Measurements from ENCODE around the gene PROX2. TPM values are rescaled to one million over a fixed set of nuclear protein-coding genes. Genes with fewer than 3 reads are reported as not detected.

The PROX2 gene
- total RNA-seq, 4 donors from 2014 or later, result not detected

DNA sequence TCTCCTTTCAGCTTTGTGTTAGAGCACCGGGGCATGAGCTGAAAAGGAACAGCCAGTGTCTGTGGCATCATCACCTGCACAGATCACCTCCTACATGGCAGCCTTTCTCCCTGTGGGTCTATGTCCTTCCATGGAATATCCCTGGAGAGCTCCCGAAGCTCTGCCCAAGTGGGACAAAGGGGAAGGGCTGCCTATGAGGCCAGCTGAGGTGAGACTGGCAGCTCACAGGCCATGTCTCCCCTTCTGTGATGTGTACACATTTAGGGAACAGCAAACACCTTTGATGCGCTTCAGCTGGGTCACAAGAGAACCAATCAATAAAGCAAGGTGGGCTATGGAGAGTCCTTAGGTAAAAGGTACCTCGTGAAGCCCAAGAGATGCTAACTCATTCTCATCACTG, 4.1 kb downstream of the PROX2 start:
- Histone ChIP-seq H3K4me1 (peaks cover 0 to 10% (median 4%) of the 10 kb centered on the region in 4 donors), H3K36me3 (no peaks in the 10 kb centered on the region), H3K4me3 (no peak overlapping the region), H3K9me3 (no peaks in the 10 kb centered on the region), H3K27me3 (no peaks in the 10 kb centered on the region), H3K27ac (no peak overlapping the region)
- TF ChIP-seq POLR2A (IDR thresholded peaks at IDR 0.05) (no peak), EP300 (IDR thresholded peaks at IDR 0.05) (no peak)
- no peak for DNase-seq (ENCODE audit: low spot score in 2 of 2)
- WGBS, 2 donors, result 90 to 98% methylated on average over 4 of the region's 4 CpGs

DNA sequence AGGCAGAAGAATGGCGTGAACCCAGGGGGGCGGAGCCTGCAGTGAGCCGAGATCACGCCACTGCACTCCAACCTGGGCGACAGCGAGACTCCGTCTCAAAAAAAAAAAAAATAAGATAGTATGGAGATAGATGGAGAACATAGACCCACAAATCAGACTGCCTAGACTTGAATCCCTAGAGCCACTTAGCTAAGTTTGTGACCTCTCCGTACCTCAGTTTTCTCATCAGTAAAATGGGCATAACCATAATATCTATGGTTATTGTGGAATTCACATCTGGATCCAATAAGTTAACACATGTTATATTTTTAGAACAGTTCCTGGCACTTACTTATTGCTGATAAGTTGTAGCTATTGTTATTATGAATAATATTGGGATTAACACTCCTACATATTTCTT, 7.2 kb downstream of the PROX2 start:
- WGBS, 2 donors, result 93 to 95% methylated on average over 8 of the region's 8 CpGs
- TF ChIP-seq EP300 (IDR thresholded peaks at IDR 0.05), result no peak
- TF ChIP-seq, protein P1, sequence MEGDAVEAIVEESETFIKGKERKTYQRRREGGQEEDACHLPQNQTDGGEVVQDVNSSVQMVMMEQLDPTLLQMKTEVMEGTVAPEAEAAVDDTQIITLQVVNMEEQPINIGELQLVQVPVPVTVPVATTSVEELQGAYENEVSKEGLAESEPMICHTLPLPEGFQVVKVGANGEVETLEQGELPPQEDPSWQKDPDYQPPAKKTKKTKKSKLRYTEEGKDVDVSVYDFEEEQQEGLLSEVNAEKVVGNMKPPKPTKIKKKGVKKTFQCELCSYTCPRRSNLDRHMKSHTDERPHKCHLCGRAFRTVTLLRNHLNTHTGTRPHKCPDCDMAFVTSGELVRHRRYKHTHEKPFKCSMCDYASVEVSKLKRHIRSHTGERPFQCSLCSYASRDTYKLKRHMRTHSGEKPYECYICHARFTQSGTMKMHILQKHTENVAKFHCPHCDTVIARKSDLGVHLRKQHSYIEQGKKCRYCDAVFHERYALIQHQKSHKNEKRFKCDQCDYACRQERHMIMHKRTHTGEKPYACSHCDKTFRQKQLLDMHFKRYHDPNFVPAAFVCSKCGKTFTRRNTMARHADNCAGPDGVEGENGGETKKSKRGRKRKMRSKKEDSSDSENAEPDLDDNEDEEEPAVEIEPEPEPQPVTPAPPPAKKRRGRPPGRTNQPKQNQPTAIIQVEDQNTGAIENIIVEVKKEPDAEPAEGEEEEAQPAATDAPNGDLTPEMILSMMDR (IDR thresholded peaks at IDR 0.05), result no peak
- no peak for TF ChIP-seq POLR2A (IDR thresholded peaks at IDR 0.05)
- H3K9me3 ChIP-seq, result no peaks in the 10 kb centered on the region
- no peak for DNase-seq (ENCODE audit: low spot score in 2 of 2)
- no peak overlapping the region for H3K27ac ChIP-seq
- no peaks in the 10 kb centered on the region for H3K36me3 ChIP-seq
- no peak overlapping the region for H3K4me3 ChIP-seq
- H3K4me1 ChIP-seq, result peaks cover 0 to 10% (median 4%) of the 10 kb centered on the region in 4 donors
- no peaks in the 10 kb centered on the region for H3K27me3 ChIP-seq

DNA sequence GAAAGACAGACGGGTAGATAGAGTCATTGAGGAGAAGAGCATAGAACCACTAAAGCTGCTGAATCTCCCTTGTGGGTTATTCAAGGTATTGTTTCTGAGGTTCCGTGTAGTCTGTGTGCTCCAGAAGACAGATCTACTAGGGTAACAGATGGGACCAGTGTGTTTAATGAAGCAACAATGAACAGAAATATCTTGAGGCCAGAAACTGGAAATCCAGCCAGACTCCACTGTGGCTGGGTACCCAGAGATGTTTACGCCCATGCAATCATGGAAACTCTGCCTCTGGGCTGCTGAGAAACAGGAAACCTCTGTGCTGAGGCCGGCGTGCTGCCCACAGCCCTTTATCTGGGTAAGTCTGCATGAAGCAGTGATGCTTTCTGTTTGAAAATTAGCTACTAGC, 8.3 kb downstream of the PROX2 start:
- Histone ChIP-seq H3K4me3 (no peak overlapping the region), H3K36me3 (no peaks in the 10 kb centered on the region), H3K4me1 (peaks cover 0 to 10% (median 4%) of the 10 kb centered on the region in 4 donors), H3K27ac (peak overlapping the region in 3 of 4 donors; percentile 1 to 66 (median 25)), H3K9me3 (no peaks in the 10 kb centered on the region), H3K27me3 (no peaks in the 10 kb centered on the region)
- TF ChIP-seq, protein P1 (IDR thresholded peaks at IDR 0.05), result no peak
- TF ChIP-seq EP300 (IDR thresholded peaks at IDR 0.05) (no peak), POLR2A (IDR thresholded peaks at IDR 0.05) (no peak)
- no peak for DNase-seq (ENCODE audit: low spot score in 2 of 2)
- WGBS, 2 donors, result 29 to 30% methylated on average over 5 of the region's 5 CpGs

DNA sequence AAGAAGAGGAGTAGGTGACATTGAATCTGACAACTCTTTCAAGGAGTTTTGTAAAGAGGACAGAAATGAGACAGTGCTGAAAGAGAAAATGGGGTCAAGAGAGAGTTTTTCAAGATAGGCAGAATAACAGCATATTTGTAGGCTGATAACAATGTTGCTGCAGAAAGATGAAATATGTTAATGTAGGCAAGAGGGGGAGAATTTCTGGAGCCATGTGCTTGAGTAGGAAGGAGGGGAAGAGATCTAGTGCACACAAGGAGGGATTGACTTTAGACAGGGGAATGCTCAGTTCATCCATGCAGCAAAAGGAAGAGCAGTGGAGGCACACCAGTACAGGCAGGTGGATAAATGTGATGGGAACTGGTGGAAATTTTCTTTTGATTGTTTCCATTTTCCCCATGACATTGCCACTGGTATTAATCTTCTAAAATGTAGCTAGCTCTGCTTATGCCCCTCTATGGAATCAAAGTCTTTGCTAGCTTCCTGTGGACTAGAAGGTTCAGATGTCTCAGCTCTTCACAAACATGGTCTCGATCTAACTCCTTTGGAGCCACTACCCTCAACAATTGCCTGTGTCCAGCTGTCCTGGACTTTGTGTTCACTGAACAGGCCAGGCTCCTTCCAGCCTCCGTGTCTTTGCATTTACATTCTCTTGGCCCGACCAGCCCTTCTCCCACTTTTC, 9.1 kb downstream of the PROX2 start:
- DNase-seq (ENCODE audit: low spot score in 2 of 2), result no peak
- 82 to 83% methylated on average over 3 of the region's 3 CpGs for WGBS, 2 donors
- Histone ChIP-seq H3K4me3 (no peak overlapping the region), H3K27me3 (no peaks in the 10 kb centered on the region), H3K4me1 (peaks cover 0 to 10% (median 4%) of the 10 kb centered on the region in 4 donors), H3K36me3 (no peaks in the 10 kb centered on the region), H3K9me3 (no peaks in the 10 kb centered on the region), H3K27ac (peak overlapping the region in 2 of 4 donors; percentile 1 to 66)
- TF ChIP-seq POLR2A (IDR thresholded peaks at IDR 0.05) (no peak), EP300 (IDR thresholded peaks at IDR 0.05) (no peak)
- TF ChIP-seq, protein P1 (IDR thresholded peaks at IDR 0.05), result no peak

DNA sequence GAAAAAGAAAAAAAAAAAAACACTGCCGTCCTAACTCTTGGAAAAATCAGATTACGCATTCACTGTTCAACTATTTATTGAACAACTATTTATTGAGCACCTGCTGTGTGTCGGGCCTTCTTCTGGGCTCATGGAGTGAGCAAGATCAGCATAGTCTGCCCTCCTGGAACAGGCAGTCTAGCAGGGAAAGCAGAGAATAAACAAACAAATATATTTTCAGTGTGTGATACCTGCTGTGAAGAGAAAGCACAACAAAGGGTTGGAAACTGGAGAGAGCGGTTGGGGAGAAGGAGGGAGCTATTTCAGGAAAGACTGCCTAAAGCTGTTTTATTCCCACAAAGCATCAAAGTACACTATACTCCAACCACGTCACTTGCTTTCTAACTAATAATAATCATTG, 10.8 kb downstream of the PROX2 start:
- H3K4me3 ChIP-seq, result no peak overlapping the region
- H3K36me3 ChIP-seq, result no peaks in the 10 kb centered on the region
- H3K27me3 ChIP-seq, result no peaks in the 10 kb centered on the region
- H3K4me1 ChIP-seq, result peaks cover 0 to 17% (median 5%) of the 10 kb centered on the region in 4 donors
- no peak for TF ChIP-seq EP300 (IDR thresholded peaks at IDR 0.05)
- TF ChIP-seq, protein P1 (IDR thresholded peaks at IDR 0.05), result no peak
- TF ChIP-seq POLR2A (IDR thresholded peaks at IDR 0.05), result no peak
- 92 to 95% methylated on average over 5 of the region's 5 CpGs for WGBS, 2 donors
- H3K27ac ChIP-seq, result no peak overlapping the region
- no peak for DNase-seq (ENCODE audit: low spot score in 2 of 2)
- no peaks in the 10 kb centered on the region for H3K9me3 ChIP-seq
